Measurements from ENCODE around the gene CAMK2N1.

- no peak for TF ChIP-seq CTCF (IDR thresholded peaks at IDR 0.05 in 8 of 11, conservative IDR thresholded peaks at IDR 0.05 in 3 of 11)
- TF ChIP-seq POLR2A (IDR thresholded peaks at IDR 0.05), result no peak
Observed at GRCh38 chr1:20447794-20448193, 38.2 kb downstream of the CAMK2N1 start.
